M059J (cell line): Measurements from ENCODE around the gene PAFAH1B2. TPM values are rescaled to one million over a fixed set of nuclear protein-coding genes. Genes with fewer than 3 reads are reported as not detected.
"Not testable (repeated sequence)": the region's sequence is repeated elsewhere in the genome, so short reads cannot be mapped to it uniquely, and the experiment has no call there.

Source experiments
- DNase-seq: peaks from one replicate; pipeline ENCODE4 v3.0.0-alpha.2; 2012; ENCODE audit warnings: low read depth
- total RNA-seq: library from RNA; depleted of rRNA; stranded (reverse); fragments of >200 nt; shearing (Covaris generic); gene quantifications from 2 replicates; pipeline ENCODE4 v1.2.3, GENCODE V29; 2014

The PAFAH1B2 gene
- total RNA-seq, 1 experiment from 2014 or later: 152 TPM

GRCh38 chr11:117172724-117173421 lies 28.8 kb downstream of the PAFAH1B2 start:
- DNase-seq: no peak

GRCh38 chr11:117175104-117175503 lies 31.0 kb downstream of the PAFAH1B2 start:
- DNase-seq: no peak

GRCh38 chr11:117175781-117176180 lies 31.7 kb downstream of the PAFAH1B2 start:
- no peak for DNase-seq

- no peak for DNase-seq
These were observed 32.1 kb downstream of the PAFAH1B2 start for GRCh38 chr11:117176186-117176585.

- DNase-seq: no peak
These were observed 33.6 kb downstream of the PAFAH1B2 start for GRCh38 chr11:117177534-117178209.

- DNase-seq: peak; percentile 91
These were observed 34.3 kb downstream of the PAFAH1B2 start, which contains the start of gene SIDT2 for GRCh38 chr11:117178210-117179034. TSS of gene SIDT2 (plus strand) at chr11:117178743. CDS start at chr11:117179264, 521 bp downstream.

GRCh38 chr11:117179048-117179999 lies 35.2 kb downstream of the PAFAH1B2 start:
- DNase-seq: peak; percentile 38

- peak; percentile 57 for DNase-seq
These were observed 35.9 kb downstream of the PAFAH1B2 start for GRCh38 chr11:117180020-117180419.

- DNase-seq: no peak
These were observed 36.8 kb downstream of the PAFAH1B2 start for GRCh38 chr11:117180661-117181585.

- DNase-seq: no peak
These were observed 37.8 kb downstream of the PAFAH1B2 start for GRCh38 chr11:117181586-117182550.

- no peak for DNase-seq
These were observed 38.5 kb downstream of the PAFAH1B2 start for GRCh38 chr11:117182551-117182935.

GRCh38 chr11:117183178-117183577 lies 39.1 kb downstream of the PAFAH1B2 start:
- DNase-seq: not testable (repeated sequence)

- DNase-seq: no peak
These were observed 39.8 kb downstream of the PAFAH1B2 start for GRCh38 chr11:117183724-117184349.

GRCh38 chr11:117185736-117186430 lies 41.8 kb downstream of the PAFAH1B2 start:
- no peak for DNase-seq

- DNase-seq: no peak
These were observed 42.3 kb downstream of the PAFAH1B2 start for GRCh38 chr11:117186431-117186761.

- DNase-seq: no peak
These were observed 42.9 kb downstream of the PAFAH1B2 start for GRCh38 chr11:117187007-117187406.

GRCh38 chr11:117187428-117187798 lies 43.3 kb downstream of the PAFAH1B2 start:
- no peak for DNase-seq
